Cerebellar cortex (tissue), 1 donor: Measurements from ENCODE around the gene ZCCHC14.

Experiments
- DNase-seq: peaks from one replicate; pipeline ENCODE4 v3.0.0-alpha.2; 2015; ENCODE audit warnings: low spot score

Gene ZCCHC14

DNA sequence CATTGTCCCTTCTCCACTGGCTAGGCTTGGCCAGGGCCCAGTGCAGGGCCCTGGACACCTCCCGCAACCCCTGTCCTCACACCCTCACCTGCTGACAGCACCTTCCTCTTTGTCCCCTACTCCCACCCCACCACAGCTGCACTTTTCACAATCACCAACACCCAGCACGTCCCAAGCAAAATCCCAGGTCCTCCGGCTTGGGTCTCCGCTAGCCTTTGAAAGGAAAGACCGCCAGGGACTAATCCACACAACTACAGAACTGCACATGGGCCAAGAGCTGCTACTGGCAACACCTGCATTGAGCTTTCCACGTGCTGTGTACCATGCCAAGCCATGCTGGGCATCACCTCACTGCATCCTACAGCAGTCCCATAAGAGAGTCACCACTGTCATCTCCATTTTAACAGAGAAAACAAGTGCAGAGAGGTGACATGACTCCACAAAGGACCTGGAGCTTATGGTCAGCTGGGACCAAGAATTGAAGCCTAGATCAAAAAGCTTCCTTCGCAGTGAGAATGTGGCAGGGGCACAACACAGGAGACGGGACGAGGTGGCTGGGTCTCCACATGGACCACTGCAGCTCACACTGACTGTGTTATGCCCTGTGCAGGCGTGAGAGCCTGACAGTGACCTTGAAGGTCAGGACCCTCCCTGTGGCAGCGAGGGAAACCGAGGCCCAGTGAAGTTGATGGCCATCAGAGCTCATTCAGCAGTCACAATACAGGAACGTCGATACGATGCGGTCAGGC lies 131.8 kb downstream of the ZCCHC14 start:
- DNase-seq, result no peak

DNA sequence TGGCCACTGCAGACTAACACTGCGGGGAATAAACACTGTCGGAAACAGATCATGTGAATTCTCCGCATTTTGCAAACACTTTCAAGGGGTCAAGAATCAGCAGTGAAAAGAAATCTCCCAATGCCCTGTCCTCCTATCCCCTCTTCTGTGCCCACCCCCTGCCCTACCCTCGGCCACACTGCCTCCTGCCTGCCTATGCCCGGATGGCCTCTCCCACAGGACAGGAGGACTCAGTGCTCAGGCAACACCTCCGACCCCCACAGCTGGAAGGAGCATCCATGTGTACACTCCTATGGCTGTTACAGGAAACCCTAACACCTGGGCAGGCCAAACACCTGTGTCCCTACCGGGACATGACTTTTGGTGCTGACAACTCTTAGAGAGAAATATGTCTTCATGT lies 133.7 kb downstream of the ZCCHC14 start:
- no peak for DNase-seq

DNA sequence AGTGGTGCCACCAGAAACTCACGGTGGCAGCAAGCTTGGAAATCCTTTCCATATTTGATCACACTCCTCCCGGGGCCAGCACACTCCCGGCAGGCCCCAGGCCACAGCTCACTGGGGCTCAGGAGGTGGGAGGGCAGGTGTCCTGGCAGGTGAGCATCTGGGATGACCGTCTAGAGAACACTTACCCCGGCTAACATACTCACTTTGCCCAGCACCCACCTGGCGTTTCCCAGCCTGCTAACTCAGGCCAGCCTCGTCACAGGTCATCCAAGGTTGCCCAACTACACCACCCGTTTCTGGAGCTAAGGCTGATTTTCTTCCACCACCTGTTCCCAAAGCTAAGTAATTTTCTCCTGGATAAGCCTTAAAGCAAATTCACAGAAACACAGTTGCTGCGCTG lies 134.1 kb downstream of the ZCCHC14 start:
- DNase-seq, result peak; percentile 57

DNA sequence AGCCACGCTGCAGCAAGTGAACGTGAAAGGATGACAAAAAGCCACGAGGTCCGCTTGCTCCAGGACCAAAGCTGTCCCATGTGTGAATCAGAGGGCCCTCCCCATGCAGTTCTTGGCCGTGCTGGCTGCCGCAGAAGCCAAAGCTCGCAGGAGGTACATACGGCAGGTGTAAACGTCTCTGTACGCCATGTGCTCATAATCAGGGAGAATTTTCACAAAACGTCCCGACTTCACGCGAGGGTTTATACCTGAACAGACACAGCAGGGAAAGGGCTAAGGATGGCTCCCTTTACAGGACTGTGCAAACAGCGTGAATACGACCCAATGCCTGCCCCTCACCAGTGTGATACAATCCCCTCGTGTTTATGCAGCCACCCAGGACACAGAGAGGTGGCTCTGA lies 134.6 kb downstream of the ZCCHC14 start:
- peak; percentile 96 for DNase-seq

DNA sequence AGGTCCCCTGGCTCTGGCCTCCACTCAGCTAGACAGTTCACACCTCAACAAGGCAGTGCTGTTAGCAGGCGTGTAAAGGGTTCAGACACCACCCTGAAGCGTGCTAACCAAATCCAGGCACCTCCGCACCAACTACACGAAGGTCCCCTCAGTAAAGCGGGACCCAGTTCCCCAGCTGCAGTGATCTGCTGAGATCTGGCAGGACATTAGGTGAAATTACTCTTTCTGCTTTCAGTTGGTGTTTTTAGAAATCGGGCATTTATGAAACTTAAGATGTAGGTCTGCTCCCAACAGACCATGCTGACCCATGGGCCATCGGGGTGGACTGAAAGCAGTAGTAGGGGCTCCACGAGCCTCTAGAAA lies 136.4 kb downstream of the ZCCHC14 start:
- no peak for DNase-seq
